HCT116 (cell line): ENCODE results near the gene CHRNB2. TPM values are rescaled to one million over a fixed set of nuclear protein-coding genes. Genes with fewer than 3 reads are reported as not detected.

Source experiments
- ATAC-seq: fragments of 200-7000 bp; cut with Tn5 transposase; 2 replicates; pipeline ENCODE4 v1.9.1; 2020; ENCODE audit warnings: mild to moderate bottlenecking, moderate library complexity
- BruUV-seq: library from RNA; stranded (reverse); fragments of 400-500 nt; replicated peaks from 2 replicates; lab custom pipeline; 2021; lab: Mats Ljungman, UMichigan
- CTCF ChIA-PET: fragments of 300-600 bp; sonication (Branson Sonifier 250); formaldehyde crosslinking; loops from one replicate; lab custom pipeline; 2021; ENCODE audit warnings: antibody characterized with exemption; lab: Charles Lee
- POLR2A ChIA-PET: fragments of 300-600, 350-600 bp; sonication (Branson Sonifier 250); formaldehyde crosslinking; loops from one replicate; lab custom pipeline; 2021; ENCODE audit warnings: antibody characterized with exemption; lab: Charles Lee
- RAD21 ChIA-PET, 2 experiments: fragments of 300-600 bp; sonication (Branson Sonifier 250); formaldehyde crosslinking; loops; one replicate each; lab custom pipeline; 2023; ENCODE audit warnings: low total read pairs in 2 of 2; ENCODE audit not compliant: uncharacterized antibody in 2 of 2, unreplicated experiment in 2 of 2, low non-redundant PET in 1 of 2; lab: Charles Lee
- DNase-seq: peaks from one replicate; pipeline ENCODE4 v3.0.0-alpha.2; 2010; ENCODE audit warnings: low read depth, low spot score
- H2AFZ ChIP-seq: fragments of 200-600 bp; shearing (Covaris generic), sonication (generic); 2 replicates; pipeline ENCODE4 v1.6.1; 2017; ENCODE audit warnings: low read depth, mixed run types, mixed read lengths, antibody characterized with exemption, low read length; ENCODE audit not compliant: poor library complexity, severe bottlenecking
- H3K27ac ChIP-seq: 2 replicates; pipeline ENCODE4 v1.5.1; 2012; ENCODE audit warnings: low read depth, low read length
- H3K27me3 ChIP-seq: fragments of 200-600 bp; sonication (generic); 2 replicates; pipeline ENCODE4 v1.6.1; 2016; ENCODE audit warnings: mixed run types, low read length, mixed read lengths; ENCODE audit not compliant: insufficient read depth
- H3K36me3 ChIP-seq, 2 experiments: fragments of 200-500 bp in 1 of 2; fragments of 200-600 bp in 1 of 2; sonication (Bioruptor generic) in 1 of 2; sonication (generic) in 1 of 2; 2 replicates each; pipeline versions ENCODE4 v1.5.1 to v1.6.1; 2014 to 2016; ENCODE audit warnings: low read length in 2 of 2, inconsistent platforms in 1 of 2, mixed read lengths in 1 of 2, mixed run types in 1 of 2; ENCODE audit not compliant: insufficient read depth in 2 of 2, control insufficient read depth in 1 of 2
- H3K4me1 ChIP-seq, 2 experiments: fragments of 200-600 bp in 1 of 2; sonication (generic) in 1 of 2; 2 replicates each; pipeline versions ENCODE4 v1.5.1 to v1.6.1; 2012 to 2017; ENCODE audit warnings: low read length in 2 of 2, inconsistent platforms in 1 of 2, mild to moderate bottlenecking in 1 of 2, mixed read lengths in 1 of 2, mixed run types in 1 of 2, moderate library complexity in 1 of 2; ENCODE audit not compliant: insufficient read depth in 2 of 2, control insufficient read depth in 1 of 2
- H3K4me2 ChIP-seq: fragments of 200-600 bp; sonication (generic); 2 replicates; pipeline ENCODE4 v1.6.1; 2017; ENCODE audit warnings: mixed run types, low read length, mixed read lengths
- H3K4me3 ChIP-seq, 2 experiments: fragments of 200-600 bp in 1 of 2; sonication (generic) in 1 of 2; replicated peaks in 1 of 2; 2 replicates each; pipeline ENCODE4 v1.5.1; 2011 to 2016; ENCODE audit warnings: low read length in 2 of 2, control low read depth in 1 of 2, low read depth in 1 of 2, mild to moderate bottlenecking in 1 of 2, mixed read lengths in 1 of 2, mixed run types in 1 of 2
- H3K79me2 ChIP-seq: fragments of 200-600 bp; sonication (generic); 2 replicates; pipeline ENCODE4 v1.6.1; 2017; ENCODE audit warnings: mild to moderate bottlenecking, mixed run types, low read length, moderate library complexity, mixed read lengths; ENCODE audit not compliant: insufficient read depth
- H3K9ac ChIP-seq: fragments of 200-600 bp; sonication (generic); 2 replicates; pipeline ENCODE4 v1.6.1; 2016; ENCODE audit warnings: low read length, mixed read lengths
- H3K9me2 ChIP-seq: fragments of 200-600 bp; sonication (generic), shearing (Covaris generic); 2 replicates; pipeline ENCODE4 v1.6.1; 2017; ENCODE audit warnings: mixed run types, mild to moderate bottlenecking, moderate library complexity; ENCODE audit not compliant: insufficient read depth
- H3K9me3 ChIP-seq, 2 experiments: fragments of 200-500 bp in 1 of 2; fragments of 200-600 bp in 1 of 2; sonication (Bioruptor generic) in 1 of 2; sonication (generic) in 1 of 2; 2 replicates each; pipeline ENCODE4 v1.6.1; 2014 to 2017; ENCODE audit warnings: low read length in 2 of 2, mixed read lengths in 2 of 2, inconsistent platforms in 1 of 2, low read depth in 1 of 2, mild to moderate bottlenecking in 1 of 2, mixed run types in 1 of 2, moderate library complexity in 1 of 2; ENCODE audit not compliant: control insufficient read depth in 1 of 2, insufficient read depth in 1 of 2
- H4K20me1 ChIP-seq: fragments of 200-600 bp; sonication (generic), shearing (Covaris generic); 2 replicates; pipeline ENCODE4 v1.6.1; 2017; ENCODE audit warnings: mixed run types, mild to moderate bottlenecking, moderate library complexity; ENCODE audit not compliant: insufficient read depth
- ATF3 ChIP-seq: IDR thresholded peaks from 2 replicates; pipeline ENCODE4 v1.6.1; 2012
- CBX3 ChIP-seq: IDR thresholded peaks from 2 replicates; pipeline ENCODE4 v1.6.1; 2012; ENCODE audit warnings: low read depth
- CEBPB ChIP-seq: IDR thresholded peaks from 2 replicates; pipeline ENCODE4 v1.6.1; 2012; ENCODE audit warnings: low read depth
- CTCF ChIP-seq, 3 experiments: fragments of 200-600 bp in 1 of 3; sonication (generic) in 1 of 3; IDR thresholded peaks in 2 of 3; conservative IDR thresholded peaks in 1 of 3; 2 replicates each; pipeline ENCODE4 v1.5.1; 2012 to 2017; ENCODE audit warnings: low read depth in 2 of 3, low read length in 2 of 3, antibody characterized with exemption in 1 of 3, borderline replicate concordance in 1 of 3, control low read depth in 1 of 3, mild to moderate bottlenecking in 1 of 3, mixed read lengths in 1 of 3, mixed run types in 1 of 3, moderate library complexity in 1 of 3; ENCODE audit not compliant: insufficient read depth in 1 of 3
- ELF1 ChIP-seq: IDR thresholded peaks from 2 replicates; pipeline ENCODE4 v1.6.1; 2012; ENCODE audit warnings: low read depth, borderline replicate concordance
- EZH2phosphoT487 ChIP-seq: fragments of 200-600 bp; IDR thresholded peaks from 2 replicates; pipeline ENCODE4 v1.6.1; 2018; ENCODE audit warnings: antibody characterized with exemption, borderline replicate concordance
- FOSL1 ChIP-seq: IDR thresholded peaks from 2 replicates; pipeline ENCODE4 v1.6.1; 2012; ENCODE audit warnings: low read depth
- JUND ChIP-seq: IDR thresholded peaks from 2 replicates; pipeline ENCODE4 v1.6.1; 2012
- MAX ChIP-seq: IDR thresholded peaks from 2 replicates; pipeline ENCODE4 v1.6.1; 2012
- POLR2AphosphoS5 ChIP-seq: IDR thresholded peaks from 2 replicates; pipeline ENCODE4 v1.6.1; 2011; ENCODE audit warnings: mild to moderate bottlenecking, low read depth, low read length, moderate library complexity
- RAD21 ChIP-seq: IDR thresholded peaks from 2 replicates; pipeline ENCODE4 v1.6.1; 2012; ENCODE audit warnings: low read depth, mild to moderate bottlenecking
- REST ChIP-seq: IDR thresholded peaks from 2 replicates; pipeline ENCODE4 v1.6.1; 2012; ENCODE audit warnings: low read depth
- SIN3A ChIP-seq: IDR thresholded peaks from 2 replicates; pipeline ENCODE4 v1.6.1; 2012; ENCODE audit warnings: low read depth
- SP1 ChIP-seq: IDR thresholded peaks from 2 replicates; pipeline ENCODE4 v1.6.1; 2012; ENCODE audit warnings: low read depth
- SRF ChIP-seq: IDR thresholded peaks from 2 replicates; pipeline ENCODE4 v1.6.1; 2012; ENCODE audit warnings: low read depth
- TCF7L2 ChIP-seq: IDR thresholded peaks from 2 replicates; pipeline ENCODE4 v1.7.0; 2011; ENCODE audit warnings: borderline replicate concordance, inconsistent platforms; ENCODE audit not compliant: insufficient read depth, insufficient read length; ENCODE audit errors: extremely low read depth
- YY1 ChIP-seq: IDR thresholded peaks from 2 replicates; pipeline ENCODE4 v1.6.1; 2011; ENCODE audit warnings: low read length, low read depth, moderate library complexity, mild to moderate bottlenecking; ENCODE audit not compliant: insufficient replicate concordance; ENCODE audit errors: extremely low read depth
- ZBTB33 ChIP-seq: IDR thresholded peaks from 2 replicates; pipeline ENCODE4 v1.6.1; 2011; ENCODE audit warnings: mild to moderate bottlenecking, low read length, moderate library complexity; ENCODE audit not compliant: insufficient replicate concordance; ENCODE audit errors: extremely low read depth
- ZNF274 ChIP-seq: fragments of 200-500 bp; sonication (Bioruptor generic); IDR thresholded peaks from 2 replicates; pipeline ENCODE4 v1.6.1; 2014; ENCODE audit warnings: mild to moderate bottlenecking, low read depth, low read length, inconsistent platforms
- intact Hi-C: fragments of 100-400 bp; cut with micrococcal nuclease; formaldehyde crosslinking; loops from 2 replicates; pipeline ENCODE4 v1.10.0; 2022
- total RNA-seq: library from RNA; stranded (reverse); gene quantifications from one replicate; pipeline ENCODE4 v1.2.1, GENCODE V29; 2021; ENCODE audit not compliant: unreplicated experiment

The CHRNB2 gene
- total RNA-seq, 1 experiment from 2014 or later = not detected

GRCh38 chr1:154575147-154575927 is 7.8 kb downstream of the CHRNB2 start:
- intact Hi-C loops = no loop called here
- no TSS peak for BruUV-seq
- Histone ChIP-seq H3K4me1 (no peaks in the 10 kb centered on the region), H3K27me3 (no peaks in the 10 kb centered on the region), H3K36me3 (peaks cover 8 to 16% of the 10 kb centered on the region in 2 experiments; a peak in 3 of 4 replicates), H3K9ac (no peak overlapping the region), H3K79me2 (no peaks in the 10 kb centered on the region)
- POLR2A ChIA-PET = no interaction called here
- no peak for TF ChIP-seq ZNF274
- TF ChIP-seq YY1 = no peak
- no peak for TF ChIP-seq FOSL1
- no peak for TF ChIP-seq ZBTB33
- TF ChIP-seq EZH2phosphoT487 = no peak
- no peak for TF ChIP-seq SIN3A
- TF ChIP-seq CTCF (IDR thresholded peaks at IDR 0.05 in 2 of 3, conservative IDR thresholded peaks at IDR 0.05 in 1 of 3; ENCODE audit: borderline replicate concordance in 1 of 3, insufficient read depth in 1 of 3, low read depth in 2 of 3, low read length in 2 of 3) = no peak
- TF ChIP-seq CBX3 = no peak
- TF ChIP-seq POLR2AphosphoS5 = no peak; the same call in 1 of the 2 replicates
- no peak for TF ChIP-seq ELF1
- TF ChIP-seq MAX = no peak
- no peak for TF ChIP-seq ATF3
- TF ChIP-seq REST = no peak
- no peak for TF ChIP-seq SRF
- TF ChIP-seq SP1 = no peak
- no peak for TF ChIP-seq JUND
- TF ChIP-seq TCF7L2 = no peak
- TF ChIP-seq RAD21 = no peak
- no peak for TF ChIP-seq CEBPB
- TF ChIP-seq, all 23 proteins: peak for 0
- ChIA-PET CTCF (interaction anchor here (1.9 kb wide), 1 partner anchor 16 kb away, joined by 5 read pairs; no protein-coding TSS in a partner anchor), RAD21 (no interaction called here)
- ATAC-seq (no peak), DNase-seq (no peak)
- H3K9me2 ChIP-seq = no peaks in the 10 kb centered on the region
- no peak overlapping the region for H3K27ac ChIP-seq
- H3K4me3 ChIP-seq = no peak overlapping the region
- no peaks in the 10 kb centered on the region for H4K20me1 ChIP-seq
- no peak overlapping the region for H2AFZ ChIP-seq
- H3K9me3 ChIP-seq = no peaks in the 10 kb centered on the region
- H3K4me2 ChIP-seq = no peak overlapping the region
